GM21619 (cell line): Measurements from ENCODE around the gene GART.
"Not testable (repeated sequence)": the region's sequence is repeated elsewhere in the genome, so short reads cannot be mapped to it uniquely, and the experiment has no call there.

ENCODE experiments used
- ATAC-seq: cut with Tn5 transposase; IDR thresholded peaks from one replicate; pipeline ENCODE4 v1.9.1; 2021; ENCODE audit not compliant: unreplicated experiment

GART gene

DNA sequence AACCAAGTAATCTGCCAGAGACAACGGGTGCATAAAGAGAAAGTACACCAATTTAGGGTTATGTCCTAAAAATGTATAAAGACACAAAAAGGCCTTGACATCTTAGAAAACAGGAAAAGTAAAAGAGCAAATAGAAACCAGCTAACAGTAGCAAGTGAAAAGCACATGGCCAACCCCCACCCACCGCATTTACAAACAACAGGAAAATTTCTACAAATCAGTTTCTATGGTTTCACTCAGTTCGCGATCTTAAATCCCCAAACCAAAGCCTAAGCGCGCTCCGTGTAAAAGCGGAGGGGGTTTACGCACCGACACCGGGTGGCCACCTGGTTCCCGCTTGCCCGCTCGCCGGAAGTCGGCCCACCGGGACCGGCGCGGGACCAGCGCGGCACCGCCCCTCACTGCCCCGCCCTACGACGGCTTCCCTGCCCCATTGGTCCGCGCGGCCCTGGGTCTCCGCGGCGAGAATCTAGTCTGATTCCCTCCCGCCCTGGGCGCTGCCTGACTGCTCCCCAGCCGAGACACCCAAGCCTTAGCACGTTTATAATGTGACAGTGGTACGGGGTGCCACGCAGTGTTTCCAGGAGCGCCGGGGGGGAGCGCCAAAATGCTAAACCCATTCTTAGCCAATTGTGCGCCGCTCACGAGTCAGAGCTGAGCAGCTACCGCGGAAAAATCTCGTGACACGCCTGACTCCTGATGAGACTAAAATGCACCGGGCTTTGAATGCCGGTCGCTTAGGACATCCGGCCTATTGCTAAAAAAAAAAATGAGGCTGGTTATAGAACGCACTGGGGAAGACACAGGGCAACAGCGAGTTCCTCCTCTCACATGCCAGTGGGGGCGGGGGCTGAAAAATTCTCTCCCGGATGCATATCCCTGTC is at the start of gene GART:
Gene GART (minus strand): TSS at position 362 of the 884 bp plus-strand sequence. CDS start 2,802 bp downstream, outside the sequence.
- peak; percentile 47 for ATAC-seq

DNA sequence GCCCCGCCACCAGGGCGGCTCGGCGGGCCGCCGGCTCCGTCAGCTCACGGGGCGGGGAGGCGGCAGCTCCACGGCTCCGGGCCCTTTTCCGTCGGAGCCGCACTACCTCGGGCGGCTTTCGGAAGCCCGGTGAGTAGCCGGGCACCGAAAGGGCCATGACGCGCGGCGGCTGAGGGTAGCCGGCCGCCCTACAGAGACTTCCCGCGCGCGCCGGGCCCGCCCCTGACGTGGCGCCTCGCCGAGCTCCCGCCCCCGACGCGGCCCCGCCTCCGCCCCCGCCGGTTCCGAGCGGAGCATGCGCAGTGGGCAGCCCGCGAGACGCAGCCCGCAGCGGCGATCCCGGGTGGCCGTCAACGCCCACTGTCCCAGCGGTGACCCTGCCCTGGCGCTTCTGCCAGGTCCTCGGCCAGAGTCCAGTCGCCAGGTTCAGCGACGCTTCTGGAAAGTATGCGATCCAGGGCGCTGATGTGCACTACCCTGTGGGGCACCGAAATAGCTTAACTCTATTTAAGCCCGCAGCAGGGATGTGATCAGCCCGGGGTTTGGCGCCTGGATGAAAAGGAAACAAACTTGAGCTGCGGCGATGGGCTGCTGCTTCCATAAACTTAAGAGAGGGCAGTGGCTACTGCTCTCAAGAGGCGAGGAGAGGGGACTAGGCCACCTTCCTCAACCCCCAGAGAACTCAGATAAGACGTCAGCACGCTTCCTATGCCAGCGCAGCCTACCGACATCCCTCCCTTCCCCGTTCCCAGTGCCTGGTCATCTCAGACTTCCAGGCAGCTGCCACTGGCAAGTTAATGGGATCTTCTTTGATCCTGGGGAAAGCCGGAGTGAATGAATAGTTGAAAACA is 46.8 kb upstream of the GART start, which contains the start of gene DONSON:
Gene DONSON (minus strand): TSS at position 200 of the 851 bp plus-strand sequence. CDS start 43 bp downstream, at position 157.
- peak; percentile 90 for ATAC-seq

- ATAC-seq, result no peak
These were observed 46.0 kb upstream of the GART start for GRCh38 chr21:33587792-33588484.

- ATAC-seq, result no peak
These were observed 45.0 kb upstream of the GART start for GRCh38 chr21:33586927-33587326.

DNA sequence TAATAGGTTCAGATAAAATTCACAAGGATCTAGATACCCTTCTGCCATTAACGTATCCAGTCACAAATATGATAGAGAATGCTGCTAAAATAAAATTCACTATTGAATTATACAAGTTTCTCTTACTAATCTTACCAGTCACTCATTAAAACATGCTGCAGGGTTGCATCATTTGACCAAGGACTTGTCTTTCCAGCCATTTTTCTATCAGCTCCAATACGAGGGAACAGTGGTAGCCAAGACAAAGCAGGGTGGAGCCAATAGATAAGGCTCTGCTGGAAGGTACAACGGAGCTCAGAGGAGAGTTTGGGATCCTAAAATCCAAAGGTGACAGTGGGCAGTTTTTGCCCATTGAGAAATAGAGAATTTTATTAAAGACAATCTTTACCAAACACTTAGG is 42.5 kb upstream of the GART start:
- no peak for ATAC-seq

GRCh38 chr21:33578959-33579542 is 37.1 kb upstream of the GART start:
- no peak for ATAC-seq

- ATAC-seq, result no peak
These were observed 36.3 kb upstream of the GART start for GRCh38 chr21:33578214-33578613.

GRCh38 chr21:33576741-33577141 is 34.8 kb upstream of the GART start:
- ATAC-seq, result not testable (repeated sequence)

- no peak for ATAC-seq
These were observed 30.4 kb upstream of the GART start for GRCh38 chr21:33572350-33572749.

GRCh38 chr21:33569991-33570390 is 28.1 kb upstream of the GART start:
- ATAC-seq, result no peak

DNA sequence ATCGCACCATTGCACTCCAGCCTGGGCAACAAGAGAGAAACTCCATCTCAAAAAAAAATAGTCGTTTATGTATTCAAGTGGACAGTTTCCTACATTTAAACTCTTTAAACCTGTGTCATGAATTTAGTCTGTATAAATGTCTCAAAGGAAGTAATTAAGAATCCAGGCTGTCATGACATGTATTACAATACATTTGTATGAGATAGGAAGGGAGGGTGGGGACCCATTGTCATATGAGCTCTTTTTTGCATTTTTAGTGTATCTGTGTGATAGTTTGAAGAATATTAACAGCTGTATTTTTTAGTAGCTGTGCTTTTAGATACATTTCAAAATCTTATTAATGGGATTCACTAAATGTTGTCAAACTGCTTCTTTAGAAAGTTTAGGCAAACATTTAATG is 26.5 kb upstream of the GART start:
- ATAC-seq, result no peak

DNA sequence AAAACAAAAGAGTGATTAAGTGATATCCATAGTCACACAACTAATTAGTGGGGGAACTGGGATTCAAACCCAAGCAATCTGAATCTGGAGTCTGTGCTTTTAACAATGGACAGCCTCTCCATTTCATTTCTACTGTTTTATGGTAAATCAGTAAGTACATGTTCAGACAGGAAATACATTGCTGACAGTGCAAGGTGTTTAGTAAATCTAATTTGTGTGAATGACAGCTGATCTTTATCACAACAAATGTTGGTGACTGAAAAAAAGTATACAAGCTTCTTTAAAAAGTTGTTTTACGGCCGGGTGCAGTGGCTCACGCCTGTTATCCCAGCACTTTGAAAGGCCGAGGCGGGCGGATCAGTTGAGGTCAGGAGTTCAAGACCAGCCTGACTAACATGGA is 26.0 kb upstream of the GART start:
- ATAC-seq, result no peak

GRCh38 chr21:33566514-33566913 is 24.6 kb upstream of the GART start:
- no peak for ATAC-seq

DNA sequence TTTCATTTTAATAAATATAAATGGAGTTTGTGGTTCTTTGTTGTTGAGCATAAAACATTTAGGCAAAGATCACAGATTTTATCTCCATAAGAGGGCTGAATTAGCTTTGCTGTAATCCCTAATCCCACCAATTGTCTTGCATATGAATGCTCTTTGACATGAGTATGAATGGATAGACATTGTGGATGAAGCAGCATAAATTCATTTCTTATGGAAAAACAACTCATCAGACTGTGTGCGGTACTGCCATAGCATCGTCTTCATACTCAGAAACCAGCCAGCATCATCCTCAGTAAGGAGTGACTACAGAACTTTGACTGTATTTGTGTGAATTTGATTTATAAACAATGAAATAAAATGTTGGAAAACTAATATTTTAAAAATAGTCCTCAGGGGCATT is 20.5 kb upstream of the GART start:
- no peak for ATAC-seq

- ATAC-seq, result no peak
These were observed 19.5 kb upstream of the GART start for GRCh38 chr21:33561373-33561772.

GRCh38 chr21:33560965-33561364 is 19.0 kb upstream of the GART start:
- no peak for ATAC-seq

- ATAC-seq, result no peak
These were observed 17.9 kb upstream of the GART start for GRCh38 chr21:33559813-33560212.

DNA sequence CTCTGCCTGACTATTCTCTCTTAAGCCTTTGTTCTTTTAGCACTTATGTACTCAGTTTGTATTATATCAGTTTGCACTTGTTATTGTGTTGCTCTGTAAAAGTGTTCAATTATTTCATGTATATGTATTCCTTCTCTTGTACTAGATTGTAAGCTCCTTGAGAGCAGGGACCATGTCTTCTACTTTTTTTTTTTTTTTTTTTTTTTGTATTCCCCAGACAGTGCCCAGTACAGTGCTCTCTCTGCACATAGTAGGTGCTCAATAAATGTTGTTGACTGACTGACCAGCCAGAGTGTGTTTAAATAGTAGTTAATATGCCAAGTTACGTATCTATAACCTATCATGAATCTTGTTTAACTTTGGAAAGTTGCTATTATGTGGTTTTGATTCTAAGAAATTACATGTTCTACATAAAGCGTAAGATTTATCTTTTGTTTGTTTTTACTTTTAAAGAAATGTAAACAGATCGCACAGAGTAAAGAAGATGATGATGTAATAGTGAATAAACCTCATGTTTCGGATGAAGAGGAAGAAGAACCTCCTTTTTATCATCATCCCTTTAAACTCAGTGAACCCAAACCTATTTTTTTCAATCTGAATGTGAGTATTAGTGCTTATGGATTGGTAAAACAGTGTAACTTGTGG is 17.0 kb upstream of the GART start:
- no peak for ATAC-seq

DNA sequence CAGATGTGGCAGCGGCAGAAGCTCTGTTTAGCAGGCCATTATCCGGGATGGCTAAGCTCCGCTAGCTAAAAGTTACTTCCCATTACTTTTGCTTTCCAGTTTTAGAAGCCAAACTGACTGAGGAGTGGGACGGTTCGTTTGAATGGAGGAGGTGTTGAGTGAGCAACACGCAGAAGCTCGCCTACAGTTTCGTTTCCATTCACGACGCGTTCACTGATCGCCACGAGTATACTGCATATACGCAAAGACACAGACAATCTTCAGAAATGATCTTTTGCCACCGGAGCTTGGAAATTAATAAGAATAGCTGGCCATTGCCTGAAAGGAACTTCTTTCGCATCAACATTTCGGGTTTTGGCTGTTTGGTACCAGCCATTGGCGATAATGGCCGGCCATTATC is 15.5 kb upstream of the GART start:
- ATAC-seq, result no peak

DNA sequence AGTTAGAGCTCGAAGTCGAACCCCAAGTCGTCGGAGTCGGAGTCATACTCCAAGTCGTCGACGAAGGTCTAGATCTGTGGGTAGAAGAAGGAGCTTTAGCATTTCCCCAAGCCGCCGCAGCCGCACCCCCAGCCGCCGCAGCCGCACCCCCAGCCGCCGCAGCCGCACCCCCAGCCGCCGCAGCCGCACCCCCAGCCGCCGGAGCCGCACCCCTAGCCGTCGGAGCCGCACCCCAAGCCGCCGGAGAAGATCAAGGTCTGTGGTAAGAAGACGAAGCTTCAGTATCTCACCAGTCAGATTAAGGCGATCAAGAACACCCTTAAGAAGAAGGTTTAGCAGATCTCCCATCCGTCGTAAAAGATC is 13.0 kb upstream of the GART start:
- ATAC-seq, result no peak
